Stimulated activated CD4-positive, alpha-beta T cell treated with anti-CD3 and anti-CD28 coated beads, Interleukin-15, amount 100 ng/mL, for 1 hour (primary cell): ENCODE results near the gene AEBP1.
"Not testable (repeated sequence)": the region's sequence is repeated elsewhere in the genome, so short reads cannot be mapped to it uniquely, and the experiment has no call there.

Experiments used
- DNase-seq, 2 donors: peaks; one replicate each; pipeline ENCODE4 v3.0.0-alpha.2; 2020; ENCODE audit warnings: low read depth in 1 of 2, low spot score in 1 of 2

Gene AEBP1

GRCh38 chr7:44116789-44117666 is 12.9 kb downstream of the AEBP1 start:
- no peak for DNase-seq

DNA sequence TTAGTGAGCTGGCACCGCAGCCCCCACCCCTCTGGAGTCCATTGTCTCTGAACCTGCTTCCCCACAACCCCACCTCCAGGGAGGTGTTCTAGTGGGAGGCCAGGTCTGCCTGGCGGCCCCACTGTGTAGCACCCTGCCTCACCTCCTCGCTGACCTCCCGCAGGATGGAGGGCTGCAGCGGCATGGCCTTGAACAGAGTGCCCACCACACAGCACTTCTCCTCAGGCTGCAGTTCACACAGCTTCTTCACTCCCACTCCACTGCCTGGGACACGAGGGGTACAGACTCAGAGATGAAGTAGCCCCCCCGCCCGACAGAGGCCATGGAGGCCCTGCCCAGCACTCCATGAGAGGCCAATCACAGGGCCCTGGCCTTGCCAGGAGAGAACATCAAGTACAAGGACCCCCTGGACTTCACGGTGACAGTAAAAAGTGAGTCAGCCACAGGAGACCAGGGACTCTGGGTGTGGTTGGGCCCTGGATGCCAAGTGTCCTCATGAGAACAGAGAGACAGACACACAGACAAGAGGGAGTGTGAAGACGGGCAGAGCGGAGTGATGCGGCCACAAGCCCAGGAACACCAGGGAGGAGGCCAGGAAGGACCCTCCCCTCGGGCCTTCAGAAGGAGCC is 13.8 kb downstream of the AEBP1 start:
- DNase-seq, result no peak

- no peak for DNase-seq
Measured at GRCh38 chr7:44119829-44120380, 15.8 kb downstream of the AEBP1 start.

- DNase-seq, result no peak
Measured at GRCh38 chr7:44120395-44120794, 16.2 kb downstream of the AEBP1 start.

GRCh38 chr7:44121761-44122420 is 17.7 kb downstream of the AEBP1 start:
- no peak for DNase-seq

DNA sequence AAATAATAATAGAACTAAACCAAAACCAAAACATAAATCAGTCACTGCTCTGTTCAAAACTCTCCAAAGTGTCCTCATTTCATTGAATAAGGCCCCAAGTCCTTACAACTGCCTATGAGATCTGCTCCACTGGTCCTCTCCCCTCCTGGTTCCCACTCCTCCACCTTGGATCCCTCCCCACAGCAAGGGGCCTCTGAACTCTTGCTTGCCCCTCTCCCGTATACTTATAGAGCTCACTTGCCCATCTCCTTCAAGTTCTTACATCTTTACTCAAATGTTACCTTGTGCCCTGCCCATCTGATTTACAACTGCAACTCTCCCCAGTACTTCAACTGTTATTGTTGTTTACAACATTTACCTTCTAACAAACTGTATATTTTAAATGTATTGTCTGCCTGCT is 18.4 kb downstream of the AEBP1 start:
- DNase-seq, result no peak

GRCh38 chr7:44123190-44124003 is 19.3 kb downstream of the AEBP1 start, which contains the start of gene POLD2:
Gene POLD2, minus strand, starts transcription at chr7:44123548. Its CDS starts 1,495 bp downstream, at chr7:44122053.
- peak; percentile 93 to 96 for DNase-seq

GRCh38 chr7:44124822-44125202 is 20.7 kb downstream of the AEBP1 start:
- DNase-seq, result no peak

- not testable (repeated sequence) for DNase-seq
Measured at GRCh38 chr7:44126574-44126973, 22.4 kb downstream of the AEBP1 start.

DNA sequence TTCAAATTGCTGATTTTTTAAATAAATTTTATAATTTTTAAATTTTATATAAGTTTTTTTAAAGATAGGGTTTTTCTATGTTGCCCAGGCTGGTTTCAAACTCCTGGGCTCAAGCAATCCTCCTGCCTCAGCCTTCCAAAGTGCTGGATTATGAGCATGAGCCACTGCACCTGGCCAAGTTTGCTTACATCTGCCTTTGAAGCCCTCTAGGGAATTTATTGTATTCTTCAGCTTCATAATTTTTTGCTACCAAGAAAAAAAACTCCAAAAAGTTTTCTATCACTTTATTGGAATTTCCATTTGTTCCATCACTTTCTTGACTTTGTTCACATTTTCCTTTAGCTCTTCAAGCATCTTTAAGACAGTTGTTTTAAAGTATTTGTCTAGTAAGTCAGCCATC is 23.0 kb downstream of the AEBP1 start:
- DNase-seq, result no peak

GRCh38 chr7:44128721-44129582 is 24.8 kb downstream of the AEBP1 start:
- no peak for DNase-seq

GRCh38 chr7:44131173-44132029 is 27.3 kb downstream of the AEBP1 start:
- no peak for DNase-seq

GRCh38 chr7:44132039-44132438 is 27.9 kb downstream of the AEBP1 start:
- DNase-seq, result no peak

DNA sequence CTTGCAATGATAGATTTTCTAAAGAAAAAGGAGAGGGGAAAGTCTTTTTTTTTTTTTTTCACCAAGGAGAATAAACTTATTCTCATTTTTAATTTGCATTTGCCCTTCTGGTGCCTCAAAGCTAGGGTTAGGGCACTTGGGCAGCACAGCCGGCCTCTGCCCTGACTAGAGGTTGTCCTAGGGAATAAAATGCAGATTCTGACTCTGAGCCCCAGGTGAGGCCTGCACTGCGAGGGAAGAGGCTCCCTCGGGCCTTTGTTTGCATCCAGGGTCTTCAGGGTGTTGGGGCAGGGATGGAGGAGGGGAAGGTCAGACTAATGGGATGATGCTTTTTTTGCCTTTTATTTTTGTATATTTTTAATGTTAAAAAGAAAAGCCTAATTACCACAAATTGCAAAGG is 29.1 kb downstream of the AEBP1 start:
- no peak for DNase-seq

DNA sequence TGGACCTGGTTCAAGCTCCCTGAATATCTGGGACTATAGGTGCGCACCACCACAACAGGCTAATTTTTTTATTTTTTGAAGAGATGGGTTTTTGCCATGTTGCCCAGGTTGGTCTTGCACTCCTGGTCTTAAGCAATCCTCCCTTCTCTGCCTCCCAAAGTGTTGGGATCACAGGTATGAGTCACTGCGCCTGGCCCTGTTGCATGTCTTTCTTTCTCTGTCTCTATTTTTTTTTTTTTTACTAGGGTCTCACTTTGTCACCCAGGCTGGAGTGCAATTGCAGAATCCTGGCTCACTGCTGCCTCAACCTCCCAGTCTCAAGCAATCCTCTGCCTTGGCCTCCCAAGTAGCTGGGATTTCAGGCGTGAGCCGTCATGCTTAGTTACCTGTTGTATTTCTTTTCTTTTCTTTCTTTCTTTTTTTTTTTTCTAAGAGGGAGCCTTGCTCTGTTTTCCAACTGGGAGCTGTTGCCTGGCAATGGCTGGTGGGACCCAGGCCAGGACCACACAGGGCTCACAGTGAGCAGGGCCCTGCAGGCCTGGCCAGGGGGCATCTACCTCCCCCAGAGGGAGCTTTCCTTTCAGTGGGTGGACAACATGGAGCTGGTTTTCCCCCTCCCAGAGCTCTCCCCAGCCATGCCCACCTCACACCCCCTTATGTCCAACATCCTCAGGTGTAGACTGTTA is 30.9 kb downstream of the AEBP1 start:
- DNase-seq, result no peak

DNA sequence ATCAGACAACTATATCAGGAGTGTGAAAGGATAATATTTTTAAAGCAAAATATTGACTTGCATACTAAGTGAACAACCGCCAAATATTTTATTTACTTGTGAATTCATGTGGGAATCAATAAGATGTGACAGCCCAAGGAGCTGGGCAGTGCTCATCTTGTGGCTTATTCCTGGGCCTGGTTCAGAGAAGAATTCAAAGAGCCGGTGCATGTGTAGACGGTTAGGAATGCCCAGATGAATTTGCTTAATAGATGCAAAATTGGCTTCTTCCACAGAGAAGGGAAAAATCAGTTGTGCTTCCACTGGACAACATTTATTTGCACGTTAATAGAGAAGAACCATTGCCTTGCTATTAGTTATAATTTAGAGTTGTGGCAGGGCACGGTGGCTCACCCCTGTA is 32.6 kb downstream of the AEBP1 start:
- DNase-seq, result no peak

- no peak for DNase-seq
Measured at GRCh38 chr7:44138698-44139097, 34.6 kb downstream of the AEBP1 start.

GRCh38 chr7:44139311-44140010 is 35.3 kb downstream of the AEBP1 start:
- DNase-seq, result no peak
